Neutrophil (primary cell): ENCODE results near the gene IQGAP2.

Experiments used
- H3K27ac ChIP-seq: fragments of 200-600 bp; sonication (generic); 2 replicates; pipeline ENCODE4 v1.5.1; 2016; ENCODE audit warnings: mild to moderate bottlenecking, moderate library complexity
- H3K27me3 ChIP-seq: fragments of 200-600 bp; sonication (generic); 2 replicates; pipeline ENCODE4 v1.6.0; 2016; ENCODE audit warnings: mild to moderate bottlenecking
- H3K36me3 ChIP-seq: fragments of 200-600 bp; sonication (generic); 2 replicates; pipeline ENCODE4 v1.5.1; 2017
- H3K4me1 ChIP-seq, 2 experiments: fragments of 200-600 bp in 1 of 2; sonication (generic) in 1 of 2; 1 replicate in 1 of 2; 2 replicates in 1 of 2; pipeline versions ENCODE4 v1.5.1 to v1.6.1; 2013 to 2016; ENCODE audit warnings: low read depth in 1 of 2, low read length in 1 of 2, mild to moderate bottlenecking in 1 of 2, moderate library complexity in 1 of 2; ENCODE audit not compliant: control insufficient read depth in 1 of 2, insufficient read depth in 1 of 2
- H3K4me3 ChIP-seq, 2 experiments: fragments of 200-600 bp in 1 of 2; sonication (generic) in 1 of 2; 1 replicate in 1 of 2; 2 replicates in 1 of 2; pipeline ENCODE4 v1.5.1; 2013 to 2016; ENCODE audit warnings: low read depth in 1 of 2, low read length in 1 of 2, mild to moderate bottlenecking in 1 of 2, moderate library complexity in 1 of 2
- H3K9me3 ChIP-seq: fragments of 200-600 bp; sonication (generic); 2 replicates; pipeline ENCODE4 v1.5.1; 2016
- CTCF ChIP-seq: fragments of 200-600 bp; sonication (generic); IDR thresholded peaks from 2 replicates; pipeline ENCODE4 v1.5.1; 2016; ENCODE audit warnings: antibody characterized with exemption

Gene IQGAP2

GRCh38 chr5:76720988-76721569, 318.0 kb downstream of the IQGAP2 start:
- no peak overlapping the region for H3K4me3 ChIP-seq
- no peak overlapping the region for H3K27ac ChIP-seq
- H3K36me3 ChIP-seq = no peaks in the 10 kb centered on the region
- peaks cover 8 to 11% of the 10 kb centered on the region in 2 experiments for H3K4me1 ChIP-seq
- no peak for TF ChIP-seq CTCF
- H3K9me3 ChIP-seq = no peaks in the 10 kb centered on the region
- peaks cover 26% of the 10 kb centered on the region for H3K27me3 ChIP-seq

- Histone ChIP-seq H3K27ac (no peak overlapping the region), H3K36me3 (no peaks in the 10 kb centered on the region), H3K4me3 (no peak overlapping the region), H3K4me1 (no peaks in the 10 kb centered on the region), H3K27me3 (peaks cover 5% of the 10 kb centered on the region), H3K9me3 (no peaks in the 10 kb centered on the region)
- TF ChIP-seq CTCF = no peak
These were observed 320.2 kb downstream of the IQGAP2 start for GRCh38 chr5:76723266-76723665.

- H3K4me3 ChIP-seq = no peak overlapping the region
- TF ChIP-seq CTCF = no peak
- H3K4me1 ChIP-seq = no peaks in the 10 kb centered on the region
- H3K27ac ChIP-seq = no peak overlapping the region
- no peaks in the 10 kb centered on the region for H3K27me3 ChIP-seq
- H3K9me3 ChIP-seq = no peaks in the 10 kb centered on the region
- no peaks in the 10 kb centered on the region for H3K36me3 ChIP-seq
These were observed 320.8 kb downstream of the IQGAP2 start for GRCh38 chr5:76723906-76724305.

GRCh38 chr5:76724871-76725270, 321.8 kb downstream of the IQGAP2 start:
- Histone ChIP-seq H3K36me3 (no peaks in the 10 kb centered on the region), H3K4me3 (no peak overlapping the region), H3K27ac (no peak overlapping the region), H3K27me3 (no peaks in the 10 kb centered on the region), H3K9me3 (peaks cover 4% of the 10 kb centered on the region), H3K4me1 (no peaks in the 10 kb centered on the region)
- no peak for TF ChIP-seq CTCF

GRCh38 chr5:76728965-76729364, 325.9 kb downstream of the IQGAP2 start:
- TF ChIP-seq CTCF = no peak
- no peak overlapping the region for H3K4me3 ChIP-seq
- H3K27me3 ChIP-seq = no peaks in the 10 kb centered on the region
- no peaks in the 10 kb centered on the region for H3K4me1 ChIP-seq
- no peak overlapping the region for H3K27ac ChIP-seq
- no peaks in the 10 kb centered on the region for H3K36me3 ChIP-seq
- peaks cover 10% of the 10 kb centered on the region for H3K9me3 ChIP-seq
